Kidney epithelial cell (primary cell): Measurements from ENCODE around the gene STXBP4. TPM values are rescaled to one million over a fixed set of nuclear protein-coding genes. Genes with fewer than 3 reads are reported as not detected.
A peak's percentile ranks its signal among the peaks of the same experiment; 100 is the strongest.

ENCODE experiments used
- DNase-seq: peaks from one replicate; pipeline ENCODE4 v3.0.0-alpha.2; 2010; ENCODE audit warnings: low read depth
- H3K27me3 ChIP-seq: 2 replicates; pipeline ENCODE4 v1.6.0; 2011; ENCODE audit warnings: low read length; ENCODE audit not compliant: control insufficient read depth, insufficient read depth
- H3K36me3 ChIP-seq: 2 replicates; pipeline ENCODE4 v1.5.1; 2011; ENCODE audit warnings: low read length; ENCODE audit not compliant: control insufficient read depth, insufficient read depth
- H3K4me3 ChIP-seq: 2 replicates; pipeline ENCODE4 v1.5.1; 2011; ENCODE audit warnings: low read depth, mild to moderate bottlenecking, control low read depth, low read length
- CTCF ChIP-seq: IDR thresholded peaks from 2 replicates; pipeline ENCODE4 v1.5.1; 2011; ENCODE audit warnings: mild to moderate bottlenecking, moderate library complexity, low read length, control low read depth, inconsistent platforms; ENCODE audit not compliant: insufficient read depth, poor library complexity, severe bottlenecking
- total RNA-seq: library from RNA; depleted of rRNA; stranded (reverse); fragments of >200 nt; gene quantifications from 2 replicates; pipeline ENCODE4 v1.2.3, GENCODE V29; 2015

The STXBP4 gene
- total RNA-seq, 1 donor from 2014 or later, result 40.1 TPM

- peak; percentile 53 for TF ChIP-seq CTCF
- no peaks in the 10 kb centered on the region for H3K36me3 ChIP-seq
- H3K27me3 ChIP-seq, result no peaks in the 10 kb centered on the region
- H3K4me3 ChIP-seq, result no peak overlapping the region
- peak; percentile 2 for DNase-seq
Measured at GRCh38 chr17:54992797-54993639, 24.5 kb downstream of the STXBP4 start.

- no peak for TF ChIP-seq CTCF
- Histone ChIP-seq H3K4me3 (no peak overlapping the region), H3K27me3 (no peaks in the 10 kb centered on the region), H3K36me3 (no peaks in the 10 kb centered on the region)
- no peak for DNase-seq
Measured at GRCh38 chr17:54996441-54996840, 27.9 kb downstream of the STXBP4 start.

GRCh38 chr17:55002458-55002857, 33.9 kb downstream of the STXBP4 start:
- DNase-seq, result no peak

GRCh38 chr17:55004484-55004883, 35.9 kb downstream of the STXBP4 start:
- no peak for DNase-seq
- Histone ChIP-seq H3K27me3 (no peaks in the 10 kb centered on the region), H3K36me3 (no peaks in the 10 kb centered on the region), H3K4me3 (no peak overlapping the region)
- TF ChIP-seq CTCF, result no peak

More at GRCh38 chr17:55002458-55002857, 33.9 kb downstream of the STXBP4 start:
- TF ChIP-seq CTCF, result no peak
- Histone ChIP-seq H3K4me3 (no peak overlapping the region), H3K36me3 (no peaks in the 10 kb centered on the region), H3K27me3 (no peaks in the 10 kb centered on the region)

- Histone ChIP-seq H3K36me3 (no peaks in the 10 kb centered on the region), H3K27me3 (no peaks in the 10 kb centered on the region), H3K4me3 (no peak overlapping the region)
- TF ChIP-seq CTCF, result peak; percentile 37
- no peak for DNase-seq
Measured at GRCh38 chr17:55005520-55005919, 37.0 kb downstream of the STXBP4 start.

- Histone ChIP-seq H3K27me3 (no peaks in the 10 kb centered on the region), H3K4me3 (no peak overlapping the region), H3K36me3 (no peaks in the 10 kb centered on the region)
- no peak for DNase-seq
- no peak for TF ChIP-seq CTCF
Measured at GRCh38 chr17:55023626-55024025, 55.1 kb downstream of the STXBP4 start.
